SW480 (cell line): ENCODE measurements around the gene SH2D3A.

Experiments
- DNase-seq: peaks from one replicate; pipeline ENCODE4 v3.0.0-alpha.2; 2016; ENCODE audit warnings: low spot score

SH2D3A gene

GRCh38 chr19:6737873-6738786 is 29.1 kb downstream of the SH2D3A start:
- peak; percentile 85 for DNase-seq

GRCh38 chr19:6737284-6737872 is 29.9 kb downstream of the SH2D3A start, which contains the start of gene GPR108:
TSS of gene GPR108 (minus strand) at chr19:6737580. CDS start at chr19:6737576, 4 bp downstream.
- peak; percentile 99 for DNase-seq

- no peak for DNase-seq
Measured at GRCh38 chr19:6736917-6737283, 30.3 kb downstream of the SH2D3A start.

- DNase-seq = peak; percentile 77
Measured at GRCh38 chr19:6736169-6736916, 30.9 kb downstream of the SH2D3A start.

DNA sequence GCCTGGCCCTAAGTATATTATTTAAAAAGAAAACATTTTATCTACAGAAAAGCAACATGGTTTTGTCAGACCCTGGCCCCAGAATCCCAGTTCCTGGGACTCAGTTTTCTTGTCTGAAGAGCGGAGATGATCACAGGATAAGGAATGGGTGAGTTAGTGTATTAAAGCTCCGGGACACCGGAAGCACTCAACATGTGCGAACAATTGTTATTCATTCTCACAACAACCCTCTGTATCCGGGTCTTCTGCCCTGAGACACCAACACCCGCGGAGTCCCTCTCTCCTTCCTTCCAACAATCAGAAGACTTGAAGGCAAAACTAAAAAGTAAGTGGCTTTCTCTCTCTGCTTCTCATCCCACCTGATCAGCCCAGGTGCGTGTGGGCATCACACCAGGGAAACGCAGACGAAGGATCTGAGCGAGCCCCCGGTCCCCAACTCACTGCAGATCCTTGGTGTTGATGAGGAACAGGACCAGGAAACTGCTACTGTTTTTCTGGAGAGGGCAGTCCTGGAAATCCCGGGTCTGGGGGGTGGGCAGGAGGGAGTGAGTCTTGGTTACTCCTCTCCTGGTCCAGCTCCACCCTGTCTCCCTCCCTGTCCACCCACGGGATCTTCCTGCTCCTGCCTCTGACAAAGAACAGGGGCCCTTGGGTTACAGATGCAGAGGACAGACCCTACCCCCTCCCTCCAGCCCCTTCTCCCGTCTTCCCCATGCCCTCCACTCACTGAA is 31.9 kb downstream of the SH2D3A start:
- DNase-seq = no peak

DNA sequence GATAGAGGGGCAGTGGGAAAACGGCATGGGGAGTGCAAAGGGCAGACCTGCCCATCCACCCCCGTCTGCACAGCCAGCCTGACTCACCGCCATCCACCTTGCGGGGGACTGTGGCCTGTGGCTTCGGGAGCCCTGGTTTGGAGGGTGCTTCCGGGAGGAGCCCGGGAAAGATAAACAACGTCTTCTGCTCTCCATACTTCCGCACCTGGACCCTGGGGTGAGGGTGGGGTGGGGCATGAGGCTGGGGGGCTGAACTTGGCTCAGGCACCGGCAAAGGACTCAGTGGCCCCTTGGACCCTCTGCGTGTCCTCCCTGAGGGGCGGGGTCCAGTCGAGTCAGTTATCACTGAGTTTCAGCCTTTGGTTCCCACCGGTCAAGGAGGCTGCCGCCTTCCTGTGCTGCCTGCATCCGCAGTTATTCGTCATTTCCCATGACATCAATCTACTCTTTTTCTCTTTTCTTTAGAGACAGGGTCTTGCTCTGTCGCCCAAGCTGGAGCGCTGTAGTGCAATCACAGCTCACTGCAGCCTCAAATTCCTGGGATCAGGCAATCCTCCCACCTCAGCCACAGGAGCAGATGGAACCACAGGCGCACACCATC is 33.0 kb downstream of the SH2D3A start:
- DNase-seq = no peak

GRCh38 chr19:6733338-6734095 is 33.7 kb downstream of the SH2D3A start:
- DNase-seq = no peak

GRCh38 chr19:6732803-6733337 is 34.4 kb downstream of the SH2D3A start:
- no peak for DNase-seq

DNA sequence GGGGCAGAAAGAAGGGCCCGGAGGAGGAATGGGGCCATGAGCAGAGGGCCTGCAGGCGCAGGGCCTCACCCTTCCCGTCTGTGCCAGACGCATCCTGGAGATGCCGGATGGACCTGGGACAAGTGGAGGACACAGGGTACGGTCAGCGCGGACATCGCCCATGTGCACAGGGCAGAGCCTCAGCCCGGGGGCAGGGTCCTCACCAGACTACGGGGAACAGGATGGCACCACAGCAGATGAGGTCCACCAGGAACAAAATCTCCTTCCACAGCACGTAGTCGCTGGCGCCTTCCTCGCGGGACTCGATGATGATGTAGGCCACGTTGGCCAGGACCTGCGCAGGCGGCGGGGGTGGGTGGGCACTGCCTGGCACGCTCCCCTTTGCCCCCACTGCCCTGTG is 35.4 kb downstream of the SH2D3A start:
- DNase-seq = no peak

GRCh38 chr19:6730941-6731670 is 36.1 kb downstream of the SH2D3A start:
- no peak for DNase-seq

- peak; percentile 66 for DNase-seq
Measured at GRCh38 chr19:6730153-6730804, 37.0 kb downstream of the SH2D3A start.

- DNase-seq = no peak
Measured at GRCh38 chr19:6729573-6730152, 37.6 kb downstream of the SH2D3A start.

DNA sequence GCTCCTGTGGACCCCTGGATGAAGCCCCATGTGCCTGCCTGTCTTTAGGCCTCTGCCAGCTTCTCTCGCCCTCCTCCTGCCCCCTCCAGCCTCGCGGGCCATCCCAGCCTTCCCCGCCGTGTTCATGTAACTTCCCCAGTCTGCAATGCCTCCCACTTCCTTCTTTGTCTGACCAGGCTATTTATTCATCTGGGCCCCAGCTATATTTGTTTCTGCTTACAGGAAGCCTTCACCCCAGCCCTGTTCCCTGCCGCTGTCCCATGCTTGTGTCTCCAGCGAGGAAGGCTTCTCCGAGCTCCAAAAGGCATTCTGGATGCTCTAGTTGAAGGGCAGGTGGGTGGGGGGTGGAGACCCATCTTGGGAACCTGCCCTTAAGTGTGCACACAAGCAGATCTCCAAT is 38.9 kb downstream of the SH2D3A start:
- DNase-seq = no peak

GRCh38 chr19:6725513-6726231 is 41.6 kb downstream of the SH2D3A start:
- no peak for DNase-seq

DNA sequence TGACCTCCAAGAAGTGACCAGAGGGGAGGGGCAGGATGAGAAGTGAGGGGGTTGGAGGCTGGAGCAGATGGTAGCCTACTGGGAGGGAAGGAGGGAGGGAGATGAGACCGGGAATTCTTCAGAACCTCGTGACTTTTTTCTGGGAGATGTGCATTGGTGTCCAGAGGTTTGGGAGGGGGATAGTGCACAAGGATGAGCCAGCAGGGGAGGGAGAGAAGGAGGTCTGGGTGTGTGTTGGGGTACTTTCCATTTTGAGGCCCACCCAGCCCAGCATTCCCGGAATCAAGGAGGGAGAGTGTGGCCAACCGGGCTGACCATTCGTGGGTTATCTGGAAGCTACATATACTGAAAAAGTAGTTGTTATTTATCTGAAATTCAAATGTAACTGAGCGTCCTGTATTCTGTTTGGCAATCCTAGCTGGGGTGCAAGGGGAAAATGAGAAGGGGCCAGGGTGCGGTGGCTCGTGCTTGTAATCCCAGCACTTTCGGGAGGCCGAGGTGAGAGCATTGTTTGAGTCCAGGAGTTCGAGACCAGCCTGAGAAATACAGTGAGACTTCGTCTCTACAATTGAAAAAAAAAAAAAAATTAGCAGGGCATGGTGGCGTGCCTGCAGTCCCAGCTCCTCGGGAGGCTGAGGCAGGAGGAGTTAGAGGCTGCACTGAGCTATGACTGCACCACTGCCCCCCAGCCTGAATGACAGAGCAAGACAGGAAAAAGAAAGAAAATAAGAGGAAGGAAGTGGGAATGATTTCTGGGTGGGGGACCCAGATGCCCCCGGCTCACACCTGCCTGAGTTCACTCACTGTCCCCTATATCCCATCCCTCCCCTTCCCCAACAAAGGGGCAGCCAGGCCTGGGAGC is 42.4 kb downstream of the SH2D3A start:
- DNase-seq = no peak

- no peak for DNase-seq
Measured at GRCh38 chr19:6723738-6724137, 43.5 kb downstream of the SH2D3A start.

- no peak for DNase-seq
Measured at GRCh38 chr19:6723108-6723618, 44.1 kb downstream of the SH2D3A start.
